ENCODE data around the gene DTHD1. TPM values are rescaled to one million over a fixed set of nuclear protein-coding genes. Genes with fewer than 3 reads are reported as not detected.

Gene DTHD1
- total RNA-seq, 3 donors from 2014 or later (not counting 1 experiment from before 2014, with no cell fraction given) = 67.0 to 95.4 (median 81.5) TPM

GRCh38 chr4:36323816-36324419, 42.5 kb downstream of the DTHD1 start:
- Histone ChIP-seq H3K27ac (ENCODE audit: low read length) (no peak overlapping the region), H3K9me3 (ENCODE audit: control insufficient read depth, insufficient read depth, low read length) (no peaks in the 10 kb centered on the region), H3K4me1 (ENCODE audit: control insufficient read depth, insufficient read depth, low read length) (peaks cover 22% of the 10 kb centered on the region), H3K27me3 (ENCODE audit: control insufficient read depth, insufficient read depth, low read length) (no peaks in the 10 kb centered on the region), H3K36me3 (ENCODE audit: control insufficient read depth, insufficient read depth, low read length) (no peaks in the 10 kb centered on the region), H3K4me3 (ENCODE audit: low read length) (no peak overlapping the region)
- no peaks in the 10 kb centered on the region for H3K27me3 Mint-ChIP-seq (ENCODE audit: low read depth in 2 of 2)
- TF ChIP-seq CTCF (IDR thresholded peaks at IDR 0.05) = no peak
- intact Hi-C loops (cut with micrococcal nuclease) = loop anchor here (1.0 to 5.0 kb wide), 4 partner anchors 38 to 132 kb away; no protein-coding TSS in a partner anchor
- peak overlapping the region; percentile 67 for H3K4me3 Mint-ChIP-seq
- H3K27ac Mint-ChIP-seq = peak overlapping the region; percentile 17 to 39
- H3K9me3 Mint-ChIP-seq = no peaks in the 10 kb centered on the region
- no peak for DNase-seq
- no CpG with 5 or more reads among the region's 2 CpGs for WGBS (ENCODE audit: insufficient coverage)
- no peaks in the 10 kb centered on the region for H3K36me3 Mint-ChIP-seq
- no peak for ATAC-seq
- H3K4me1 Mint-ChIP-seq = peaks cover 65 to 71% of the 10 kb centered on the region in 2 donors

- peaks cover 56 to 70% of the 10 kb centered on the region in 2 donors for H3K4me1 Mint-ChIP-seq
- intact Hi-C loops (cut with micrococcal nuclease) = loop anchor here (5.0 kb wide), 1 partner anchor 133 kb away; no protein-coding TSS in a partner anchor
- H3K27ac ChIP-seq (ENCODE audit: low read length) = no peak overlapping the region
Measured at GRCh38 chr4:36324808-36325207, 43.4 kb downstream of the DTHD1 start.

GRCh38 chr4:36325499-36325898, 44.1 kb downstream of the DTHD1 start:
- 25% methylated on average over 1 of the region's 1 CpG for WGBS (ENCODE audit: insufficient coverage)
- Mint-ChIP-seq H3K4me1 (peaks cover 51 to 63% of the 10 kb centered on the region in 2 donors), H3K9me3 (no peaks in the 10 kb centered on the region), H3K27me3 (ENCODE audit: low read depth in 2 of 2) (no peaks in the 10 kb centered on the region), H3K27ac (peak overlapping the region; percentile 17 to 39), H3K36me3 (no peaks in the 10 kb centered on the region), H3K4me3 (no peak overlapping the region)
- no peak for TF ChIP-seq CTCF (IDR thresholded peaks at IDR 0.05)
- intact Hi-C loops (cut with micrococcal nuclease) = no loop called here
- Histone ChIP-seq H3K9me3 (ENCODE audit: control insufficient read depth, insufficient read depth, low read length) (no peaks in the 10 kb centered on the region), H3K27ac (ENCODE audit: low read length) (peak overlapping the region; percentile 53), H3K36me3 (ENCODE audit: control insufficient read depth, insufficient read depth, low read length) (no peaks in the 10 kb centered on the region), H3K4me3 (ENCODE audit: low read length) (no peak overlapping the region), H3K4me1 (ENCODE audit: control insufficient read depth, insufficient read depth, low read length) (peaks cover 22% of the 10 kb centered on the region), H3K27me3 (ENCODE audit: control insufficient read depth, insufficient read depth, low read length) (no peaks in the 10 kb centered on the region)
- peak in 1 of 2 donors; percentile 74 for DNase-seq
- ATAC-seq = peak; percentile 63 to 84 (median 68)

More at GRCh38 chr4:36324808-36325207, 43.4 kb downstream of the DTHD1 start:
- DNase-seq (no peak), ATAC-seq (no peak)
- no peaks in the 10 kb centered on the region for H3K9me3 Mint-ChIP-seq
- Histone ChIP-seq H3K36me3 (ENCODE audit: control insufficient read depth, insufficient read depth, low read length) (no peaks in the 10 kb centered on the region), H3K4me3 (ENCODE audit: low read length) (no peak overlapping the region), H3K27me3 (ENCODE audit: control insufficient read depth, insufficient read depth, low read length) (no peaks in the 10 kb centered on the region), H3K9me3 (ENCODE audit: control insufficient read depth, insufficient read depth, low read length) (no peaks in the 10 kb centered on the region), H3K4me1 (ENCODE audit: control insufficient read depth, insufficient read depth, low read length) (peaks cover 22% of the 10 kb centered on the region)
- peak overlapping the region; percentile 17 to 39 for H3K27ac Mint-ChIP-seq
- no peak for TF ChIP-seq CTCF (IDR thresholded peaks at IDR 0.05)
- 82% methylated on average over 4 of the region's 4 CpGs for WGBS (ENCODE audit: insufficient coverage)
- H3K27me3 Mint-ChIP-seq (ENCODE audit: low read depth in 2 of 2) = no peaks in the 10 kb centered on the region
- no peaks in the 10 kb centered on the region for H3K36me3 Mint-ChIP-seq
- H3K4me3 Mint-ChIP-seq = no peak overlapping the region
